Measurements from ENCODE around the gene TSPOAP1. TPM values are rescaled to one million over a fixed set of nuclear protein-coding genes. Genes with fewer than 3 reads are reported as not detected.

TSPOAP1 gene
- total RNA-seq, 4 donors from 2014 or later: 11.4 to 16.3 (median 13.0) TPM

DNA sequence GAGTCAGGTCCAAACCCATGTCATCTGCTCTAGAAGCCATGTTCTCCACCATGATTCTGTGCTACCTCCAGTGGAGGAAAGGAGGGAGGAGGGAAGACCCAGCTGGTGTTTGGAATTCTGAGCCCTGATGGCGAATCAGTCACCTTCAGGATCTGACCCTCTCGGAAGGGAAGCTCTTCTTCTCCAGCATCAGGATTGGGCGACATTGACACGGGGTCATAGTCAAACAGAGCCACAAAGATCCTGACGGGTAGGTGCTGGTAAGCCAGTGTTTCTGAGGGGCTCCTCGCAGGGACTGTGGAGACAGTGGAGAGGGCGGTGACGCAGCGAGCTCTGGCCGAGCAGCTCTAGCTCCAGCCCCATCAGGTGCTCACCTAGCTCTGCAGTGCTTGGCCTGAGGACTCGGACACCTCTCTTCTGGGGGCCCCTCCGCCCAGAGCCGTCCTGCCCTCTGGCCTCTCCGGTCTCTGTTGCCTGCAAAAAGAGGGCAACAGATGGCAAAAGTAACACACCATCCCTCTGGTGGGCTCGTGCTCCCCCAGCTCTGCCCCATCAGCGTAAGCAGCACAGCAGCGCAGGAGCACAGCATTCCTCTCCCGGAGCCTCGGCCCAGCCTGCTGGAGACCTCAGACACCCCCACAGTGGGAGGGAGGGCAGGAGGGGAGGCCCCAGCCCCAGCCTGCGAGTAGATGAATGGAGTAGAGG is 21.0 kb downstream of the TSPOAP1 start:
- H3K27me3 ChIP-seq: no peaks in the 10 kb centered on the region
- TF ChIP-seq POLR2A (IDR thresholded peaks at IDR 0.05): no peak
- no peak for TF ChIP-seq EP300 (IDR thresholded peaks at IDR 0.05)
- no peak for TF ChIP-seq CTCF (IDR thresholded peaks at IDR 0.05)
- peaks cover 0 to 60% (median 0%) of the 10 kb centered on the region in 3 donors for H3K36me3 ChIP-seq
- H3K27ac ChIP-seq: no peak overlapping the region
- H3K4me3 ChIP-seq: no peak overlapping the region
- 82 to 84% methylated on average over 20 of the region's 20 CpGs for WGBS, 2 donors
- H3K4me1 ChIP-seq: peaks cover 0 to 12% (median 2%) of the 10 kb centered on the region in 4 donors
- no peak for DNase-seq (ENCODE audit: low spot score in 2 of 2)
- H3K9me3 ChIP-seq: no peaks in the 10 kb centered on the region

- 83 to 87% methylated on average over 18 of the region's 19 CpGs for WGBS, 2 donors
- Histone ChIP-seq H3K4me3 (no peak overlapping the region), H3K27me3 (no peaks in the 10 kb centered on the region), H3K36me3 (peaks cover 0 to 65% (median 0%) of the 10 kb centered on the region in 3 donors), H3K27ac (no peak overlapping the region), H3K9me3 (no peaks in the 10 kb centered on the region), H3K4me1 (peaks cover 0 to 12% (median 2%) of the 10 kb centered on the region in 4 donors)
- TF ChIP-seq CTCF (IDR thresholded peaks at IDR 0.05): no peak
- no peak for TF ChIP-seq EP300 (IDR thresholded peaks at IDR 0.05)
- TF ChIP-seq POLR2A (IDR thresholded peaks at IDR 0.05): no peak
- no peak for DNase-seq (ENCODE audit: low spot score in 2 of 2)
Measured at GRCh38 chr17:58306131-58306951, 22.3 kb downstream of the TSPOAP1 start.

GRCh38 chr17:58305626-58306025 is 23.0 kb downstream of the TSPOAP1 start:
- H3K9me3 ChIP-seq: no peaks in the 10 kb centered on the region
- H3K4me3 ChIP-seq: no peak overlapping the region
- H3K27me3 ChIP-seq: no peaks in the 10 kb centered on the region
- TF ChIP-seq CTCF (IDR thresholded peaks at IDR 0.05): no peak
- peaks cover 0 to 57% (median 0%) of the 10 kb centered on the region in 3 donors for H3K36me3 ChIP-seq
- no peak overlapping the region for H3K27ac ChIP-seq
- H3K4me1 ChIP-seq: peaks cover 0 to 12% (median 2%) of the 10 kb centered on the region in 4 donors
- DNase-seq (ENCODE audit: low spot score in 2 of 2): no peak
- WGBS, 2 donors: 66 to 76% methylated on average over 8 of the region's 8 CpGs

- no peak for DNase-seq (ENCODE audit: low spot score in 2 of 2)
- TF ChIP-seq POLR2A (IDR thresholded peaks at IDR 0.05): no peak
- TF ChIP-seq EP300 (IDR thresholded peaks at IDR 0.05): no peak
- no peak for TF ChIP-seq CTCF (IDR thresholded peaks at IDR 0.05)
- peaks cover 0 to 12% (median 2%) of the 10 kb centered on the region in 4 donors for H3K4me1 ChIP-seq
- 85 to 91% methylated on average over 12 to 14 of the region's 14 CpGs for WGBS, 2 donors
- H3K4me3 ChIP-seq: no peak overlapping the region
- no peaks in the 10 kb centered on the region for H3K9me3 ChIP-seq
- H3K27me3 ChIP-seq: no peaks in the 10 kb centered on the region
- peaks cover 0 to 55% (median 0%) of the 10 kb centered on the region in 3 donors for H3K36me3 ChIP-seq
- H3K27ac ChIP-seq: no peak overlapping the region
Measured at GRCh38 chr17:58304750-58305486, 23.7 kb downstream of the TSPOAP1 start.

All from tibial nerve (tissue), 4 donors.